ENCODE data around the gene CLSTN1.

CLSTN1 gene

DNA sequence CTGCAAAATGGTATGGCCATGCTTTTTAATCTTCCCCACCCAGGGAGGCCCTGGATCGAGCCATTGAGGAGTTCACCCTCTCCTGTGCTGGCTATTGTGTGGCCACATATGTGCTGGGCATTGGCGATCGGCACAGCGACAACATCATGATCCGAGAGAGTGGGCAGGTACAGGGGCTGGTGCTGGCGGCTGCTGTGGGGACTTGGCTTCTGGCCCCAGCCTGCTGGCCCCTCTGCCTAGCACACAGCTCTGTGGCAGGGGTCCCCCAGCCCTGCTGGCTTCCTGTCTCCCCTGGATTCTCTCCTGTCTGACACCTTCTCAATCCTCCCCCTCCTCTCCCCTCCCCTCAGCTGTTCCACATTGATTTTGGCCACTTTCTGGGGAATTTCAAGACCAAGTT lies 99.8 kb downstream of the CLSTN1 start:
- Histone ChIP-seq H3K36me3 (ENCODE audit: insufficient read depth, low read length) (peaks cover 11% of the 10 kb centered on the region; the same call in 1 of the 2 replicates), H3K4me1 (ENCODE audit: insufficient read depth, low read length) (no peaks in the 10 kb centered on the region; the same call in 1 of the 2 replicates), H3K9me3 (ENCODE audit: control insufficient read depth, insufficient read depth, low read length) (no peaks in the 10 kb centered on the region), H3K9ac (ENCODE audit: low read depth, low read length) (no peak overlapping the region)

DNA sequence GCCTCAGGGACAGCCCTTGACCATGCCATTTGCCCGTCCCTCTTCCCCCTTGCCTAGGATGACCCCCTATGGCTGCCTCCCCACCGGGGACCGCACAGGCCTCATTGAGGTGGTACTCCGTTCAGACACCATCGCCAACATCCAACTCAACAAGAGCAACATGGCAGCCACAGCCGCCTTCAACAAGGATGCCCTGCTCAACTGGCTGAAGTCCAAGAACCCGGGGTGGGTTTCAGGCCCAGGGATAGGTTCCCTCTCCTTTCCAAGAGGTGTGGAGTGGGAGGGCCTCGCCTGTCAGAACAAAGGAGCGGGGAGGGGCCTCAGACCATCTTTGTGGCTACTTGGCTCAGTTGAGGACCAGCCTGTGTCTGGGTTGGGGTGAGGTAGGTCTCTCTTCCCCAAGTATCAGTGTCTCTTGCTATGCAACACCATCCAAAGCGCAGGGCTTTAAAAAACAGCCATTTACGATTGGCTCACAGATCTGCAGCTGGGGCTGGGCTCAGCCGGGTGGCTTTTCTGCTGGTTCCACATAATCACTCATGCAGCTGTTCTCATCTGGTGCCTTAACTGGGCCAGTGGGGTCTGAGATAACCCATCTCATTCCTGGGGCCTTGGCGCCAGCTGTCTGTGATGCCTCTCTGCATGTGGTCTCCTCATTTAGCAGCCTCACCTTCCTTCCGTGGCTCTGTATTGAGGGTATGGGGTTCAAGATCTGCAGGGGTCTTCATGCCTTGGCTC lies 100.5 kb downstream of the CLSTN1 start:
- Histone ChIP-seq H3K9ac (ENCODE audit: low read depth, low read length) (no peak overlapping the region), H3K4me1 (ENCODE audit: insufficient read depth, low read length) (peaks cover 3% of the 10 kb centered on the region; the same call in 1 of the 2 replicates), H3K36me3 (ENCODE audit: insufficient read depth, low read length) (peaks cover 9% of the 10 kb centered on the region; the same call in 1 of the 2 replicates), H3K9me3 (ENCODE audit: control insufficient read depth, insufficient read depth, low read length) (no peaks in the 10 kb centered on the region)

GRCh38 chr1:9722378-9722749 lies 101.4 kb downstream of the CLSTN1 start:
- no peaks in the 10 kb centered on the region for H3K9me3 ChIP-seq (ENCODE audit: control insufficient read depth, insufficient read depth, low read length)
- no peak overlapping the region for H3K9ac ChIP-seq (ENCODE audit: low read depth, low read length)
- peaks cover 12% of the 10 kb centered on the region; the same call in 1 of the 2 replicates for H3K4me1 ChIP-seq (ENCODE audit: insufficient read depth, low read length)
- H3K36me3 ChIP-seq (ENCODE audit: insufficient read depth, low read length), result peaks cover 9% of the 10 kb centered on the region; the same call in 1 of the 2 replicates

DNA sequence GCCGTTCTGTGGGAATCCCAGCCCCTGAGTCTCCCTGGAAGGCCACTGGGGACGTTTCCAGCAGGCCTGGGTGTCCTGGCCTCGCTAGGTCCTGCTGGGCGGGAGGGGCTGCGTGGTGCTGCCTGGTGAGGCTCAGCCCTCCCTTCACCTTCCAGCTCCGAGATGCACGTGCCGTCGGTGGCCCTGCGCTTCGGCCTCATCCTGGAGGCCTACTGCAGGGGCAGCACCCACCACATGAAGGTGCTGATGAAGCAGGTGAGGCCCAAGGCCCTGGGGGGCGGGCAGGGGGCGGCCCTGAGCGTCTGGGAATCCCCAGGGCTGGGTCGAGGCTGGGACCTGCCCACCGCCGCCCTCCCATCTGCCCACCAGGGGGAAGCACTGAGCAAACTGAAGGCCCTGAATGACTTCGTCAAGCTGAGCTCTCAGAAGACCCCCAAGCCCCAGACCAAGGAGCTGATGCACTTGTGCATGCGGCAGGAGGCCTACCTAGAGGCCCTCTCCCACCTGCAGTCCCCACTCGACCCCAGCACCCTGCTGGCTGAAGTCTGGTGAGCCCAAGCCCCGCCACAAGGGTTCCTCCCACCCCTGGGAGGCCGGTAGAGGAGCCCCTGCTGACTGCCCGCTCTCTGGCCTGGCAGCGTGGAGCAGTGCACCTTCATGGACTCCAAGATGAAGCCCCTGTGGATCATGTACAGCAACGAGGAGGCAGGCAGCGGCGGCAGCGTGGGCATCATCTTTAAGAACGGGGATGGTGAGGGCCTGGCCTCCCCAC lies 102.0 kb downstream of the CLSTN1 start:
- Histone ChIP-seq H3K9ac (ENCODE audit: low read depth, low read length) (no peak overlapping the region), H3K4me1 (ENCODE audit: insufficient read depth, low read length) (peaks cover 16% of the 10 kb centered on the region; the same call in 1 of the 2 replicates), H3K36me3 (ENCODE audit: insufficient read depth, low read length) (peaks cover 9% of the 10 kb centered on the region; the same call in 1 of the 2 replicates), H3K9me3 (ENCODE audit: control insufficient read depth, insufficient read depth, low read length) (no peaks in the 10 kb centered on the region)

GRCh38 chr1:9720785-9721605 lies 102.8 kb downstream of the CLSTN1 start:
- Histone ChIP-seq H3K9me3 (ENCODE audit: control insufficient read depth, insufficient read depth, low read length) (no peaks in the 10 kb centered on the region), H3K9ac (ENCODE audit: low read depth, low read length) (no peak overlapping the region), H3K36me3 (ENCODE audit: insufficient read depth, low read length) (peaks cover 9% of the 10 kb centered on the region; the same call in 1 of the 2 replicates), H3K4me1 (ENCODE audit: insufficient read depth, low read length) (peaks cover 17% of the 10 kb centered on the region; the same call in 1 of the 2 replicates)

DNA sequence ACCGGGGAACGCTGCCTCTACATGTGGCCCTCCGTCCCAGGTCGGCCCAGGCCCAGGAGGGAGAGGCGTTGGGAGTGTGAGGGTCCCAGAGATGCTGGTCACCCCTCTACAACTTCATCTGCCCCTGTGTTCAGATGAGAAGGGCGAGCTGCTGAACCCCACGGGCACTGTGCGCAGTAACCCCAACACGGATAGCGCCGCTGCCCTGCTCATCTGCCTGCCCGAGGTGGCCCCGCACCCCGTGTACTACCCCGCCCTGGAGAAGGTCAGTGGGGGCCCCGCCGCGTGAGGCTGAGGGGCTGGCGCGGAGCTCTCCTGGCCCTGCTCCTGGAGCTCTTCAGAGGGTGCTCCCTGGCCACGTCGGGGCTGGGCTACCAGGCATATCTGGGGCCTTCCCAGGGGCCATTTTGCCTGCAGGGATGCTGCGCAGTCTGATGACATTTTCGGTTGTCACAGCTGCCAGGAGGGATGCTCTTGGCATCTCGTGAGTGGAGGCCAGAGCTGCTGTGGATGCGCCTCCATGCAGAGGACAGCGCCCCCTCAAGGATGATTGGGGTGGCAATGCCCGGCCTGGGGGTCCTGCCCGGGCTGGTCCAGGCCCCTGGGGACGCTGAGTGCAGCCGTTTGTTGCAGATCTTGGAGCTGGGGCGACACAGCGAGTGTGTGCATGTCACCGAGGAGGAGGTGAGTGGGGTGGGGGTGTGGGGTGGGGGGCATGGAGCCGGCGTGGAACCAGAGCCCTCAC lies 103.6 kb downstream of the CLSTN1 start:
- Histone ChIP-seq H3K36me3 (ENCODE audit: insufficient read depth, low read length) (peaks cover 9% of the 10 kb centered on the region; the same call in 1 of the 2 replicates), H3K9ac (ENCODE audit: low read depth, low read length) (no peak overlapping the region), H3K9me3 (ENCODE audit: control insufficient read depth, insufficient read depth, low read length) (no peaks in the 10 kb centered on the region), H3K4me1 (ENCODE audit: insufficient read depth, low read length) (peaks cover 17% of the 10 kb centered on the region; the same call in 1 of the 2 replicates)

DNA sequence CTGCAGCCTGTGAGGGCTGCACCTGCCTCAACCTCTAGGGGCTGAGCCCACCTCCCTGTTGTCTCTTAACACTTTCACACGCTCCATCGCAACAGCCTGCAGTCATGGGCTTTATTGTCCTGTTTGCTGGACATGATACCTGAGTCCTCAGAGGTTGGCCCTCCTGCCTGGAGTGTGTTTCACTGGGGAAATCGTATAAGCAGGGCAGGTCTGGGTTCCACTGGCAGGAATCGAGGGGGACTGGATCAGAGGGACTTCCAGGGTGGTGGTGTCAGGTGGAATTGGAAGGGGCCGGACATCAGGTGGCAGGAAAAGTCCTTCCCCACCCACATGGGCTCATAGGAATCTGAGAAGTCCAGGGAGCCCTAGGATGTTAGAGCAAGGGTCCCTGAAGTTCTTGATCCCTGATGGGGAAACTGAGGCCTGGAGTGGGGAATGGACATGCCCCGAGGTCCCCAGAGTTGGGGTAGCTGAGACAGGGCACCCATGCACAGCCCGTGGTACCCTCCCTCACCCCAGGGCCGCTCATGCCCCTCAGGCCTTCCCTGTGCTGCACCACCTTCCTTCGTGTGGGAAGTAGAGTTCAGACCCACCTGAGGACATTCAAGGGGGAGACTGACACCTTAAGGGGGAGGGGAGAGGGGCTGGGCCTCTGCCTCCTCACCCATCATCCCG lies 105.6 kb downstream of the CLSTN1 start:
- Histone ChIP-seq H3K36me3 (ENCODE audit: insufficient read depth, low read length) (peaks cover 9% of the 10 kb centered on the region; the same call in 1 of the 2 replicates), H3K4me1 (ENCODE audit: insufficient read depth, low read length) (peaks cover 23% of the 10 kb centered on the region; the same call in 1 of the 2 replicates), H3K9me3 (ENCODE audit: control insufficient read depth, insufficient read depth, low read length) (no peaks in the 10 kb centered on the region), H3K9ac (ENCODE audit: low read depth, low read length) (no peak overlapping the region)

- peaks cover 23% of the 10 kb centered on the region; the same call in 1 of the 2 replicates for H3K4me1 ChIP-seq (ENCODE audit: insufficient read depth, low read length)
- no peaks in the 10 kb centered on the region for H3K9me3 ChIP-seq (ENCODE audit: control insufficient read depth, insufficient read depth, low read length)
- H3K9ac ChIP-seq (ENCODE audit: low read depth, low read length), result peak overlapping the region; percentile 4; the same call in 1 of the 2 replicates
- H3K36me3 ChIP-seq (ENCODE audit: insufficient read depth, low read length), result peaks cover 6% of the 10 kb centered on the region; the same call in 1 of the 2 replicates
Measured at GRCh38 chr1:9717193-9718005, 106.4 kb downstream of the CLSTN1 start.

GRCh38 chr1:9716404-9717192 lies 107.2 kb downstream of the CLSTN1 start:
- no peaks in the 10 kb centered on the region; the same call in 1 of the 2 replicates for H3K36me3 ChIP-seq (ENCODE audit: insufficient read depth, low read length)
- peaks cover 23% of the 10 kb centered on the region; the same call in 1 of the 2 replicates for H3K4me1 ChIP-seq (ENCODE audit: insufficient read depth, low read length)

GRCh38 chr1:9715536-9716226 lies 108.1 kb downstream of the CLSTN1 start:
- Histone ChIP-seq H3K9ac (ENCODE audit: low read depth, low read length) (no peak overlapping the region), H3K36me3 (ENCODE audit: insufficient read depth, low read length) (no peaks in the 10 kb centered on the region; the same call in 1 of the 2 replicates), H3K4me1 (ENCODE audit: insufficient read depth, low read length) (peaks cover 23% of the 10 kb centered on the region; the same call in 1 of the 2 replicates), H3K9me3 (ENCODE audit: control insufficient read depth, insufficient read depth, low read length) (no peaks in the 10 kb centered on the region)

More at GRCh38 chr1:9716404-9717192, 107.2 kb downstream of the CLSTN1 start:
- Histone ChIP-seq H3K9ac (ENCODE audit: low read depth, low read length) (no peak overlapping the region), H3K9me3 (ENCODE audit: control insufficient read depth, insufficient read depth, low read length) (no peaks in the 10 kb centered on the region)

GRCh38 chr1:9714257-9714718 lies 109.5 kb downstream of the CLSTN1 start:
- H3K36me3 ChIP-seq (ENCODE audit: insufficient read depth, low read length), result no peaks in the 10 kb centered on the region; the same call in 1 of the 2 replicates

More at GRCh38 chr1:9714257-9714718, 109.5 kb downstream of the CLSTN1 start:
- H3K9ac ChIP-seq (ENCODE audit: low read depth, low read length), result no peak overlapping the region
- H3K9me3 ChIP-seq (ENCODE audit: control insufficient read depth, insufficient read depth, low read length), result no peaks in the 10 kb centered on the region
- H3K4me1 ChIP-seq (ENCODE audit: insufficient read depth, low read length), result peaks cover 23% of the 10 kb centered on the region; the same call in 1 of the 2 replicates
